Measurements from ENCODE around the gene TMEM151B.
A peak's percentile ranks its signal among the peaks of the same experiment; 100 is the strongest.
"Not testable (repeated sequence)": the region's sequence is repeated elsewhere in the genome, so short reads cannot be mapped to it uniquely, and the experiment has no call there.

TMEM151B gene

GRCh38 chr6:44309092-44309491, 38.8 kb downstream of the TMEM151B start:
- no peak for DNase-seq

GRCh38 chr6:44309631-44310030, 39.4 kb downstream of the TMEM151B start:
- no peak for DNase-seq

GRCh38 chr6:44310241-44310640, 40.0 kb downstream of the TMEM151B start:
- DNase-seq = no peak

- DNase-seq = no peak
These were observed 41.1 kb downstream of the TMEM151B start for GRCh38 chr6:44311304-44311703.

- no peak for DNase-seq
These were observed 41.5 kb downstream of the TMEM151B start for GRCh38 chr6:44311767-44312166.

GRCh38 chr6:44312901-44313788, 42.9 kb downstream of the TMEM151B start, which contains the start of gene AARS2:
Gene AARS2 (minus strand): TSS chr6:44313347. CDS start chr6:44313323, 24 bp downstream.
- peak; percentile 76 for DNase-seq

GRCh38 chr6:44314657-44315056, 44.4 kb downstream of the TMEM151B start:
- DNase-seq = not testable (repeated sequence)

GRCh38 chr6:44315516-44315915, 45.3 kb downstream of the TMEM151B start:
- DNase-seq = no peak

- DNase-seq = no peak
These were observed 45.7 kb downstream of the TMEM151B start for GRCh38 chr6:44315951-44316350.

- no peak for DNase-seq
These were observed 46.2 kb downstream of the TMEM151B start for GRCh38 chr6:44316481-44316880.

- not testable (repeated sequence) for DNase-seq
These were observed 46.9 kb downstream of the TMEM151B start for GRCh38 chr6:44317136-44317631.

GRCh38 chr6:44321210-44321609, 51.0 kb downstream of the TMEM151B start:
- DNase-seq = no peak

GRCh38 chr6:44327096-44327495, 56.8 kb downstream of the TMEM151B start:
- DNase-seq = no peak

GRCh38 chr6:44327760-44328159, 57.5 kb downstream of the TMEM151B start:
- no peak for DNase-seq

GRCh38 chr6:44328203-44328602, 58.0 kb downstream of the TMEM151B start:
- not testable (repeated sequence) for DNase-seq

GRCh38 chr6:44329858-44330257, 59.6 kb downstream of the TMEM151B start:
- no peak for DNase-seq

- no peak for DNase-seq
These were observed 62.3 kb downstream of the TMEM151B start for GRCh38 chr6:44332585-44332984.

GRCh38 chr6:44333273-44333919, 63.1 kb downstream of the TMEM151B start:
- no peak for DNase-seq

GRCh38 chr6:44333942-44334341, 63.7 kb downstream of the TMEM151B start:
- DNase-seq = no peak

GRCh38 chr6:44335631-44336030, 65.4 kb downstream of the TMEM151B start:
- no peak for DNase-seq

- peak; percentile 59 for DNase-seq
These were observed 68.2 kb downstream of the TMEM151B start for GRCh38 chr6:44338228-44339122.

GRCh38 chr6:44339301-44339700, 69.1 kb downstream of the TMEM151B start:
- DNase-seq = no peak

Measured in COR-L47 (cell line).